Activated CD8-positive, alpha-beta memory T cell treated with anti-CD3 and anti-CD28 coated beads, Interleukin-2, amount 50 U/mL, for 24 hours (primary cell): ENCODE results near the gene SAC3D1.

Experiments used
- DNase-seq: peaks from one replicate; pipeline ENCODE4 v3.0.0-alpha.2; 2020; ENCODE audit errors: extremely low read depth

The SAC3D1 gene

DNA sequence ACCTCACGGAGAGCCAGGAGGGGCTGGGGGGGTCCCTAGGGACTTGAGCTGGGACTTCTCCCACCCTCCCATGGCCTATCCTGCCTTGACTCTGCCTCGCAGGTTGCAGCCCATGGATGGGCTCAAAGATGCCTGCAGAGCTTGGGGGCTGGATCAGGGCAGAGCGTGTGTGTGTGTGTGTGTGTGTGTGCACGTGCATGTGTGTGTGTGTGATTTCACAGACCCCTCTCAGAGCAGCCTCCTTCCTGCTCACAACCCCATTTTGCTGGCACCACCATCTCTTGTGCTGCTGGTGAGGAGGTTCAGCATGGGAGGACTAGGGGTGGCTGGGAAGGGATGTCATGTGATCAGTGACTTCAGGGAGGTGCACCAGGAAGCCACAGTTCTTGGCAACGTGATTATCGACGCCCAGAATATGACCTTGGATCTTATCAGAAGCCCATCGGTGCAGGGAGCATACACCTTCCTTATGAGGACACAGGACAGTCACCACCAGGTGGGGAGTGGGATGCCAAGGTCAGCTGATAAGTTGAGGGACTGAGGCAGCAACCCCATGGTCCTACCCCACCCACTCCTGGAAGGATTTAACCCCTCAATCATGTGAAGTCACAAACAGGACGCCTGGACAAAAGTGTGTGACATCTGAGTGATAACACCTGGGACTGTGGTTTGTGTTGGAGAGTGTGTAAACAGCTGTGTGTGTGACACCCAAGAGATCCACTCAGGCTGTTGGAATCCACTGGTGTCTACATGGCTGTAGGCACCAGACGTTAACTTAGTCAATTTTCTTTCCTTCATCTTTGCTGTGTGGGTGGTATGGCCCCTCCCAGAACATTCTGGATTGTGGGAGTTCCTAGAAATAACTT is 19.2 kb downstream of the SAC3D1 start:
- DNase-seq, result no peak

DNA sequence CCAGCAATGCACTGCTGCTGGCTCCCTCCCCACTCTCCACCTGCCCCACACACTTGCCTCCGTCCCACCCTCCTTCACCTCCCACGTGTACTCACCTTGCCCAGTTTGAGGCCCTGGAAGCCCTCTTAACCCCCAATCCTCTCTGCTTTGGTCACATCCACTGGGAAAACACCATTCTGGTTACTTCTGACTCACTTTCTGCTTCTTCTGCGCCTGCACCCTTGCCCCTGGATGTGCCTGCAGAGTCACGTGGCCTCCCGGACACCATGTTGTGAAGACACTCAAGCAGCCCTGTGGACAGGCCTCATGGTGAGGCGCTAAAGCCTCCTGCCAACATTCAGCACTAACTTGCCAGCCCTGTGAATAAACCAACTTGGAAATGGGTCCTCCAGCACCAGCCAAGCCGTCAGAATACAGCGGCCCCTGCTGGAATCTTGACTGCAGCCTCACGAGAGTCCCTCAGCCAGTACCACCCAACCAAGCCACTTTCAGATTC is 20.0 kb downstream of the SAC3D1 start:
- DNase-seq, result no peak

DNA sequence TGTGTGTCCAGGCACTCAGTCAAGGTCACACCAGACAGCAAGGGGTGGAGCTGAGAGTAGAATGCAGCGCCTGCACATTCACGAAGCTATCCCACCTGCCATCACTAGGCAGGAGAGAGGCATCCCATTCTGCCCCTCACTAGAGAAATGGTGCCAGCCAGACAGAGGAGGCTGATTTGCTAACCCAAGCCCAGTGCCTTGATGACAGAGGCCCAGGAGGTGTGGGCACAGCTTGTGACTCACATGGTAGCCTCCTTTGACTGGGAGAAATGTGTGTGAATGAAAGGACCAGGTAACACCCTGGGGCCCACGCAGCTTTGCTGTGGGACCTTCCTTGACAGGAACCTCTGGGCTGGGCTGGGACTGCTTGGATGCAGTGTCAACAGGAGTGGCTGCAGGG is 22.5 kb downstream of the SAC3D1 start:
- no peak for DNase-seq

- DNase-seq, result no peak
Measured at GRCh38 chr11:65064847-65065240, 23.8 kb downstream of the SAC3D1 start.

DNA sequence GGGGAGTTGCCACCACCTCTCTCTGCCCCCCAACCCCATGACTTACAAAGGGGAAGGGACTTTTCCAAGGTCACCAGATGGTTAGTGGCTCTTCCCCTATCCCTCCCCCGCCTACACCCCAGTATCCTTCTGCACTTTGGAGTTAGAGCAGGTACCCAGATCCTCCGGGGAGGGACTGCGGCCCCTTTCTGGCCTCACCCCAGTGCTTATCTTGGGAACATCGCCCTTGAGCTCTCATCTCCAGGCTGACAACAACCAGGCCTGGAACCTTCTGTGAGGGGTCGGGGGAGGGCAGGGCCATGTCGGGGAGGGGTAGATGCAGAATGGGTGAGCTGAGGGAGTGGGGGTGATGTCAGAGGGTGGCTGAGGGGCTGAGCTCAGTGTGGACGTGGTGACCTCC is 24.8 kb downstream of the SAC3D1 start:
- no peak for DNase-seq

GRCh38 chr11:65066315-65066714 is 25.3 kb downstream of the SAC3D1 start:
- no peak for DNase-seq

- no peak for DNase-seq
Measured at GRCh38 chr11:65066805-65067291, 25.8 kb downstream of the SAC3D1 start.

- DNase-seq, result no peak
Measured at GRCh38 chr11:65067446-65067845, 26.4 kb downstream of the SAC3D1 start.

DNA sequence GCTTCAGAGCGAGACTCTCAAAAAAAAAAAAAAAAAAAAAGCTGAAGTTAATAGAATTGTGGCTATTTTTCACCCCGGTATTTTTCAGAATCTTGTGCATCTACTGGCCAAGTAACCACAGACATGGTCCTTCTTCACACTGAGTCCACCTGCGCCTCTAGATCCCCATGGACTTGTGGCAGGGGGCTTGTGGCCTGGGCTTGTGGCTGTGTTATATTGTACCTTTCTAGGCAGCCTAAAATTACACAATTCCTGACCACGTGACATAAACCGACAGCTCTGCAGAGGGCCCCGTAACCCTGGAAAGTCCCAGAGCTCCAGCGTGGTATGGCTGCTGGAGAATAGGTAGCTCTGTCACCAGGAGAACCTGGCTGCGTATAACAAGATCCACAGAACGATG is 28.2 kb downstream of the SAC3D1 start:
- DNase-seq, result no peak

- no peak for DNase-seq
Measured at GRCh38 chr11:65071907-65072630, 31.1 kb downstream of the SAC3D1 start.

- no peak for DNase-seq
Measured at GRCh38 chr11:65072631-65072966, 31.6 kb downstream of the SAC3D1 start.

DNA sequence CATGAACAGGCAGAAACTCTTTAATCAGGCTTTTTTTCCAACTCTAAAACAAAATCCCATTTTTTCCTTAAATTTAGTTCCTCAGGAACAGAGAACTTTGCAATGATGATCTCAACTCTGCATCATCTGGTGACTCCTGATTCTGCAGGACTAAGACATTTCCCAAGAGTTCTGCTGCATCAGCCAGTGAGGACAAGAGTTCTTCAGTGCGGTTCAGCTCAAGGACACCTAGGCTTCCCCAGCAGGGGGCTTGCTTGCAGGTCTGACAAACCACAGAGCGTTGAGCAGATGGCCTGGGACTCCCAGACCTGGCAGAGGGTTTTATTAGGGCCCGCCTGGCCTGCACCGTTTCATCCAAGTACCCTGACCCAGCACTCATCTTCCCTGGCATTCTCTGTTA is 36.4 kb downstream of the SAC3D1 start:
- no peak for DNase-seq

GRCh38 chr11:65078151-65078550 is 37.1 kb downstream of the SAC3D1 start:
- peak; percentile 35 for DNase-seq

DNA sequence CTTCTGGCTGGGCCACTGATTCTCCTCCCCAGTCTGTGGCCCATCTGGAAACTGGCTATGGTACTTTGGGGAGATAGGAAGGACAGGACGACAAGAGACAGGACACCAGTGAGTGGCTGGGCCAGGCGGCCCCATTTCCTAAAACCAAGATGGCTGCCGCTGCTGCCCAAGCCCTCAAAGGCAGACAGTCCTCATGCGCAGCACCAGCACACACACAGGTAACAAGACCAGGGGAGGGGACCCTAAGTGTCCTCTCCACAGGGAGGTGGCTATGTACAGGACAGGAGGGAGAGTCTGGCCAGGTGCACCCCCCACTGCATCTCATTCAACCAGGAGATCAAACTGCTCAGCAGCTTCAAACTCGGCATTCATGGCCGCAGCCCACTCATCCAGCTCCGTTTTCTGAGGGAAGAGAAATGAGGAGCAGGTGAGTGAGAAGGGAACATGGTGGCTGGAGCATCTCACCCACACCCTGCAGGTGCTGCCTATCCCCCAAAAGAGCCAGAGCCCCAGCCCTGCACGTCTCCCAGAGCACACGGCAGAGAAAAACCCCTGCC is 37.9 kb downstream of the SAC3D1 start:
- no peak for DNase-seq

DNA sequence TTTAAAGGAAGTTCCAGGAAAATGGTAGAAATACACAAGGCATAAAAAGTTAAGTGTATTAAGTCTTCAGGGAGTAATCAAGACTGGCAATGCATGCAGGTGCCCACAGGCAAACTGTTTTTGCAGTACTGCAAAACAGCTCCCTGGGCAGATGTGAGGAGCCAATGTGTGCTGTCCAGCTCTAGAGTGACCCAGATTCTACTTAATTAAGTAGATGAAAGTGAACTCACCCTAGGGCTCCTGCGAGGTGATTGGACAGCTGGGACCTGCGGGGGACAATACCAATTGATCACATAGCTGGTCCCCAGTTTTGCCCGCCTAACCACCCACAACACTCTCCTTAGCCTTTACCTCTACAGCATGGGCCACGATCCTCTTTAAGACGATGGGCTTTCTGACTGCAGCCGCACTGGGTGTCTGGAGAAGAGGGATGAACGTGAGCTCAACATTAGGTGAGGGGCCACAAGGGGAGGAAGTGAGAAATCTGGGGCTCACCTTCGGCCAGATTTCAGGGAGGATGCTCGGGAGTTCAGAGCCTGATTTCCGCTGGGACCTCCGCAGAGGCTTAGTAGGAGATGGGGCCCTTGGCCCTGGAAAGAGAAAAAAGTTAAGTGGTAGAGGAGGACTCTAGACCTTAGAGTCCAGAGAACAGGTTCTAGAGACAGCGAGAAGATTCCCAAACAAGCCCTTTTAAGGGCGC is 42.3 kb downstream of the SAC3D1 start:
- DNase-seq, result no peak

DNA sequence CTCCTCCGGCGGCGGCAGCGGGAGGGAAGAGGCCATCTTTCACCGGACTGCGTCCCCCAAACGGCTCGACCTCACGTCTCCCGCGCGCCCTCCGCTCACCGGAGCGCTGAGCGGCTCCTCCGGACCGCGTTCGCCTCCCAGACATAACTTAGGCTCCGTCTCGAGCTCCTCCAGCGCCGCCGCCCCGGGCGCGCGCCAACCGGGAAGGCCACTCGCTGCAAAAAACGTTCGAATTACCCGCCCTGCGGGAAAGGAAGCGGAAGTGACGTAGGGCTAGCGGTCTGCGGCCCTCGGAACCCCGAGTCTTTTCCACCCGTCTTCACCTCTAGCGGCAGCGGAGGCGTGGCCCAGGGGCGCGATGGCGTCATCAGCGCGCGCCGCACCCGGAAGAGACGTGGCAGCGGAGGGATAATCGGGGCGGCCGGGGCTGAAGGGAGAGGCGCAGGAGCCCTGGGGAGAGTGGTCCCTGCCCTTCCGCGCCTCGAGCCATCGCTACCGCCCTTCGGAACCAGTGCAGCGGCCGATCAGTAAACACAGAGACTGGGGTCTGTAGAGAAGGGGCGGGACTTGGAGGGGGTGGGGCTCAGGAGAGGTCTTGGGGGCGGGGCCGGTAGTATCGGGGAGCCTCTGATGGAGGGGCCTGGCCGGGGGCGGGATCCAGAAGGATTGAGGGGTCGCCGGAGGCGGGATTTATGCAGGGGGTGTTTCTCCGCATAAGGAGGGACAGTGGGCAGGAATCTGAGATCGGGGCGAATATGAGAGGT is 43.0 kb downstream of the SAC3D1 start, which contains the start of the genes CDCA5 and ZFPL1:
TSS of gene CDCA5 (minus strand) at position 207 of the 764 bp plus-strand sequence. CDS start at position 145, 62 bp downstream.
TSS of gene ZFPL1 (plus strand) at position 389 of the 764 bp plus-strand sequence. CDS start 477 bp downstream, outside the sequence.
- DNase-seq, result peak; percentile 93

DNA sequence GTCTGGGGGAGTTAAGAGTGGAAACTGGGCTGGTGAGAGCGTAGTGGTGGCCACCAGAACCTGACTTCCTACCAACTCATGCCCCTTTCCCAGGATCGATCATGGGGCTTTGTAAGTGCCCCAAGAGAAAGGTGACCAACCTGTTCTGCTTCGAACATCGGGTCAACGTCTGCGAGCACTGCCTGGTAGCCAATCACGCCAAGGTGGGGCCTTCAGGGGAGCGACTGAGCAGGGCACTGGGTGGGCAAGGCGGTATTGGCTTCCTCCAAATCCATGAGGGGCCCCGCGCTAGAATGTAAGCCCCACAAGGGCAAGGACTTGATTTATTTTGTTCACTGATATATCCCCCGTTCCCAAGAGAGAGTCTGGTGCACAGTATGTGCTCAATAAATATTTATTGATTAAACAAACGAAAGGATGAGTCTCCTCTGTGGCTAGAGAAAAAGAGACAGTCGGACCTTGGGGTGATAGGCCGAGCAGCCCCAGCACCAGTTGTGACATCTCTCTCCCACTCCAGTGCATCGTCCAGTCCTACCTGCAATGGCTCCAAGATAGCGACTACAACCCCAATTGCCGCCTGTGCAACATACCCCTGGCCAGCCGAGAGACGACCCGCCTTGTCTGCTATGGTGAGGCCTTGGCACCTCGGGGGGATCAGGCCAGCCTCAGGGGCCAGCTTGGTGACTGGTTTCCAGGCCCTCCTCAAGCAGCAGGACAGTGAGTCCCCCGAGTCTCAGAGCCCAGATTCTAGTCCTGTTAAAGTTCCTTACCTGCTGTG is 43.8 kb downstream of the SAC3D1 start:
- no peak for DNase-seq

DNA sequence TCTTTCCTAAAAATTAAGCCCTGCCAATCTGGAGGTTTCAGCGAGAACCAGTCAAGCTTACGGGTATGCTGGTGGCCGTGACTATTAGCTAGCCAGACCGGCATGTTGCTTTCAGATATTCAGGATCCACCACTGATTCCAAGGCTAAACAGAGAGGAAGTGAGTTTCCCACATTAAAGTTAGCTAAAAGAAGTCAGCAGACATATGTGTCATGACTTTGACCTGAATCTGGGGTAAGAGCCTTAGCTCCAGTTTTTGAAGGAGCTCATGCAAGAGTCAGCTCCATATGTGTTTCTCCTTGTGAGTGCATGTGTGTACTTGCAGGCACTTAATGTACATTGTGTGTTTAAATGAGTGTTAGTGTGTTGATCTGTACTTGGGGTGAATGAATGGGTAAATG is 44.4 kb downstream of the SAC3D1 start:
- DNase-seq, result no peak

- DNase-seq, result no peak
Measured at GRCh38 chr11:65086809-65087208, 45.8 kb downstream of the SAC3D1 start.

DNA sequence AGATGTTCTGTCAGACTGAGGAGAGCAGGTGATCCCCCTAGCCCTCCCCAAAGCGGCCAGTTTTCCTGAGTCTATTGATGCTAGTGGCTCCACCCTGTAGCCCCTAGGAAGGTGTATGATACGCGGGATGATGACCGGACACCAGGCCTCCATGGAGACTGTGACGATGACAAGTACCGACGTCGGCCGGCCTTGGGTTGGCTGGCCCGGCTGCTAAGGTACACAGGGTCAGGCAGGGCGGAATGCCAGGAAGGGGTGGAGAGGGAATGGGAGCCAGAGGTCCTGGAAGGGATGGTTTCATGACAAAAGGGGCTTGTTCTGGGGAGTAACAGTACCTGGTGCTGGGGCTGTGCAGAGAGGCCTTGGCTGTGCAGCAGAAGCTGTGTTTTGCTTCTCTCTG is 46.2 kb downstream of the SAC3D1 start:
- no peak for DNase-seq
